Superior temporal gyrus (tissue), 1 donor: ENCODE measurements around the gene USP21.

Experiments
- DNase-seq: peaks from one replicate; pipeline ENCODE4 v3.0.0-alpha.2; 2016; ENCODE audit errors: extremely low spot score

The USP21 gene

DNA sequence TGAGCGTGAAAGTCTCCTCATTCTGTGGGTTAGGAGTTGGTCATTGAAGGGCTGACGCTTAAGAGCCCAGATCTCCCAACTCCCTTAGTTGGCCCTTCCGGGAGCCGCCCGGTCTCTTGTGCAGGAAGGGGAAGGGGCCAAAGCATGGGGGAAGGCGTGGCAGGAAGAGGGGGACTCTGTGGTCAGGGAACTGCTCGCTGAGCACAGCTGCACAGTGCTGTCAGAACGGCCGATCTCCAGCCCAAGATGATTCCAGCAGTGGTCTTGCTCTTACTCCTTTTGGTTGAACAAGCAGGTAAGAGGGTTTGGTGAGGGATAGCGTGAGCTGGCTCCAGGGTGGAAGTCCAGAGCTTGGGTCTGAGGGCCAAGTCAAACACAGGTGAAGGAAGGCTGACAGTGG lies 55.8 kb downstream of the USP21 start, which contains the start of gene FCER1G:
FCER1G (plus strand) TSS at position 220 of the 400 bp plus-strand sequence; CDS start at position 247, 27 bp downstream.
- DNase-seq = no peak
